Erythroblast (primary cell): ENCODE data around the gene USB1.
"Not testable (repeated sequence)": the region's sequence is repeated elsewhere in the genome, so short reads cannot be mapped to it uniquely, and the experiment has no call there.

Source experiments
- GATA1 ChIP-seq: IDR thresholded peaks from 2 replicates; pipeline ENCODE4 v1.6.1; 2011; ENCODE audit warnings: low read depth, mild to moderate bottlenecking, control low read depth, low read length, moderate library complexity
- POLR2A ChIP-seq: IDR thresholded peaks from 2 replicates; pipeline ENCODE4 v1.6.1; 2011; ENCODE audit warnings: mild to moderate bottlenecking, low read length

- not testable (repeated sequence) for TF ChIP-seq POLR2A, GATA1
Measured at GRCh38 chr16:58004736-58005135, 3.5 kb downstream of the USB1 start.
